ENCODE measurements around the gene KRT12.

KRT12 gene

GRCh38 chr17:40866838-40867237, at the start of gene KRT12:
KRT12 (minus strand) TSS chr17:40867223; CDS start chr17:40867186, 37 bp downstream.
- no peak for ATAC-seq
- TF ChIP-seq TOX (CRISPR knock-in tag; IDR thresholded peaks at IDR 0.05; ENCODE audit: borderline replicate concordance) (no peak), ESRRG (CRISPR knock-in tag; IDR thresholded peaks at IDR 0.05) (no peak), ZNF565 (CRISPR knock-in tag; conservative IDR thresholded peaks at IDR 0.05; ENCODE audit: low read depth) (no peak), ZNF8 (CRISPR knock-in tag; IDR thresholded peaks at IDR 0.05) (no peak), ZC3H10 (CRISPR knock-in tag; IDR thresholded peaks at IDR 0.05) (no peak), RARB (CRISPR knock-in tag; IDR thresholded peaks at IDR 0.05) (no peak), TSHZ2 (CRISPR knock-in tag; IDR thresholded peaks at IDR 0.05) (no peak), GLIS3 (CRISPR knock-in tag; IDR thresholded peaks at IDR 0.05) (no peak), ARNTL (CRISPR knock-in tag; IDR thresholded peaks at IDR 0.05; ENCODE audit: borderline replicate concordance, low read depth) (no peak), TCF4 (CRISPR knock-in tag; IDR thresholded peaks at IDR 0.05; ENCODE audit: borderline replicate concordance) (no peak), OSR1 (CRISPR knock-in tag; IDR thresholded peaks at IDR 0.05) (no peak), BACH2 (CRISPR knock-in tag; IDR thresholded peaks at IDR 0.05; ENCODE audit: borderline replicate concordance) (no peak), POU6F1 (CRISPR knock-in tag; IDR thresholded peaks at IDR 0.05; ENCODE audit: borderline replicate concordance, low read depth) (no peak), PPARA (CRISPR knock-in tag; IDR thresholded peaks at IDR 0.05; ENCODE audit: borderline replicate concordance) (no peak), CSDC2 (CRISPR knock-in tag; IDR thresholded peaks at IDR 0.05) (no peak), SNAI2 (CRISPR knock-in tag; IDR thresholded peaks at IDR 0.05) (no peak)
- TF ChIP-seq, protein P1, sequence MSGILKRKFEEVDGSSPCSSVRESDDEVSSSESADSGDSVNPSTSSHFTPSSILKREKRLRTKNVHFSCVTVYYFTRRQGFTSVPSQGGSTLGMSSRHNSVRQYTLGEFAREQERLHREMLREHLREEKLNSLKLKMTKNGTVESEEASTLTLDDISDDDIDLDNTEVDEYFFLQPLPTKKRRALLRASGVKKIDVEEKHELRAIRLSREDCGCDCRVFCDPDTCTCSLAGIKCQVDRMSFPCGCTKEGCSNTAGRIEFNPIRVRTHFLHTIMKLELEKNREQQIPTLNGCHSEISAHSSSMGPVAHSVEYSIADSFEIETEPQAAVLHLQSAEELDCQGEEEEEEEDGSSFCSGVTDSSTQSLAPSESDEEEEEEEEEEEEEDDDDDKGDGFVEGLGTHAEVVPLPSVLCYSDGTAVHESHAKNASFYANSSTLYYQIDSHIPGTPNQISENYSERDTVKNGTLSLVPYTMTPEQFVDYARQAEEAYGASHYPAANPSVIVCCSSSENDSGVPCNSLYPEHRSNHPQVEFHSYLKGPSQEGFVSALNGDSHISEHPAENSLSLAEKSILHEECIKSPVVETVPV (CRISPR knock-in tag; IDR thresholded peaks at IDR 0.05) = no peak
- TF ChIP-seq, protein P2, sequence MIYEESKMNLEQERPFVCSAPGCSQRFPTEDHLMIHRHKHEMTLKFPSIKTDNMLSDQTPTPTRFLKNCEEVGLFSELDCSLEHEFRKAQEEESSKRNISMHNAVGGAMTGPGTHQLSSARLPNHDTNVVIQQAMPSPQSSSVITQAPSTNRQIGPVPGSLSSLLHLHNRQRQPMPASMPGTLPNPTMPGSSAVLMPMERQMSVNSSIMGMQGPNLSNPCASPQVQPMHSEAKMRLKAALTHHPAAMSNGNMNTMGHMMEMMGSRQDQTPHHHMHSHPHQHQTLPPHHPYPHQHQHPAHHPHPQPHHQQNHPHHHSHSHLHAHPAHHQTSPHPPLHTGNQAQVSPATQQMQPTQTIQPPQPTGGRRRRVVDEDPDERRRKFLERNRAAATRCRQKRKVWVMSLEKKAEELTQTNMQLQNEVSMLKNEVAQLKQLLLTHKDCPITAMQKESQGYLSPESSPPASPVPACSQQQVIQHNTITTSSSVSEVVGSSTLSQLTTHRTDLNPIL (CRISPR knock-in tag; IDR thresholded peaks at IDR 0.05; ENCODE audit: low read depth) = no peak
- TF ChIP-seq, protein P3, sequence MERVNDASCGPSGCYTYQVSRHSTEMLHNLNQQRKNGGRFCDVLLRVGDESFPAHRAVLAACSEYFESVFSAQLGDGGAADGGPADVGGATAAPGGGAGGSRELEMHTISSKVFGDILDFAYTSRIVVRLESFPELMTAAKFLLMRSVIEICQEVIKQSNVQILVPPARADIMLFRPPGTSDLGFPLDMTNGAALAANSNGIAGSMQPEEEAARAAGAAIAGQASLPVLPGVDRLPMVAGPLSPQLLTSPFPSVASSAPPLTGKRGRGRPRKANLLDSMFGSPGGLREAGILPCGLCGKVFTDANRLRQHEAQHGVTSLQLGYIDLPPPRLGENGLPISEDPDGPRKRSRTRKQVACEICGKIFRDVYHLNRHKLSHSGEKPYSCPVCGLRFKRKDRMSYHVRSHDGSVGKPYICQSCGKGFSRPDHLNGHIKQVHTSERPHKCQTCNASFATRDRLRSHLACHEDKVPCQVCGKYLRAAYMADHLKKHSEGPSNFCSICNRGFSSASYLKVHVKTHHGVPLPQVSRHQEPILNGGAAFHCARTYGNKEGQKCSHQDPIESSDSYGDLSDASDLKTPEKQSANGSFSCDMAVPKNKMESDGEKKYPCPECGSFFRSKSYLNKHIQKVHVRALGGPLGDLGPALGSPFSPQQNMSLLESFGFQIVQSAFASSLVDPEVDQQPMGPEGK (CRISPR knock-in tag; IDR thresholded peaks at IDR 0.05; ENCODE audit: borderline replicate concordance) = no peak

DNA sequence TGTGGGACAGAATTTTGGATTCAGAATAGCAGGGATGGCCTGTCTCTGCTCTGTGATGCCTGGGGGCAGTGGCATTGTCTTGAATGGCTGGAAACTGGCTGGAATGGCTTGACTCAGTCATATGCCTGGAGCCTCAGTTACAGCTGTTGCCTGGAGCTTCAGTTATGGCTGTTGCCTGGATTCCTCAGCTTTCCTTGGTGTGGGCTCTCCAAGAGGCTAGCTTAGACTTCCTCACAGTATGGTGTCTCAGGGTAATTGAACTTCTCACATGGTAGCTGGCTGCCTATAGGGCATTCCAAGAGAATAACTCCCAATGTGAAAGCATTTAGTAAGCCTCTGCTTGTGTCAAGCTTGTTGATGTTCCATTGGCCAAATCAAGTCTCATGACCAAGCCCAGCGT, 49.3 kb upstream of the KRT12 start:
- ATAC-seq = no peak
- no peak for TF ChIP-seq CSDC2 (CRISPR knock-in tag; IDR thresholded peaks at IDR 0.05)
- no peak for TF ChIP-seq SNAI2 (CRISPR knock-in tag; IDR thresholded peaks at IDR 0.05)
- TF ChIP-seq, protein P1 (CRISPR knock-in tag; IDR thresholded peaks at IDR 0.05) = no peak
- no peak for TF ChIP-seq PPARA (CRISPR knock-in tag; IDR thresholded peaks at IDR 0.05; ENCODE audit: borderline replicate concordance)
- no peak for TF ChIP-seq POU6F1 (CRISPR knock-in tag; IDR thresholded peaks at IDR 0.05; ENCODE audit: borderline replicate concordance, low read depth)
- TF ChIP-seq ARNTL (CRISPR knock-in tag; IDR thresholded peaks at IDR 0.05; ENCODE audit: borderline replicate concordance, low read depth) = no peak
- TF ChIP-seq TSHZ2 (CRISPR knock-in tag; IDR thresholded peaks at IDR 0.05) = no peak
- TF ChIP-seq, protein P2 (CRISPR knock-in tag; IDR thresholded peaks at IDR 0.05; ENCODE audit: low read depth) = no peak

All from SK-N-SH treated with all-trans-retinoic acid at 6 μM for 48 hours (cell line).